HCT116 (cell line): ENCODE measurements around the gene TLE3. TPM values are rescaled to one million over a fixed set of nuclear protein-coding genes. Genes with fewer than 3 reads are reported as not detected.

ENCODE experiments used
- ATAC-seq: fragments of 200-7000 bp; cut with Tn5 transposase; 2 replicates; pipeline ENCODE4 v1.9.1; 2020; ENCODE audit warnings: mild to moderate bottlenecking, moderate library complexity
- BruUV-seq: library from RNA; stranded (reverse); fragments of 400-500 nt; replicated peaks from 2 replicates; lab custom pipeline; 2021; lab: Mats Ljungman, UMichigan
- CTCF ChIA-PET: fragments of 300-600 bp; sonication (Branson Sonifier 250); formaldehyde crosslinking; loops from one replicate; lab custom pipeline; 2021; ENCODE audit warnings: antibody characterized with exemption; lab: Charles Lee
- POLR2A ChIA-PET: fragments of 300-600, 350-600 bp; sonication (Branson Sonifier 250); formaldehyde crosslinking; loops from one replicate; lab custom pipeline; 2021; ENCODE audit warnings: antibody characterized with exemption; lab: Charles Lee
- RAD21 ChIA-PET, 2 experiments: fragments of 300-600 bp; sonication (Branson Sonifier 250); formaldehyde crosslinking; loops; one replicate each; lab custom pipeline; 2023; ENCODE audit warnings: low total read pairs in 2 of 2; ENCODE audit not compliant: uncharacterized antibody in 2 of 2, unreplicated experiment in 2 of 2, low non-redundant PET in 1 of 2; lab: Charles Lee
- DNase-seq: peaks from one replicate; pipeline ENCODE4 v3.0.0-alpha.2; 2010; ENCODE audit warnings: low read depth, low spot score
- H2AFZ ChIP-seq: fragments of 200-600 bp; shearing (Covaris generic), sonication (generic); 2 replicates; pipeline ENCODE4 v1.6.1; 2017; ENCODE audit warnings: low read depth, mixed run types, mixed read lengths, antibody characterized with exemption, low read length; ENCODE audit not compliant: poor library complexity, severe bottlenecking
- H3K27ac ChIP-seq: 2 replicates; pipeline ENCODE4 v1.5.1; 2012; ENCODE audit warnings: low read depth, low read length
- H3K27me3 ChIP-seq: fragments of 200-600 bp; sonication (generic); 2 replicates; pipeline ENCODE4 v1.6.1; 2016; ENCODE audit warnings: mixed run types, low read length, mixed read lengths; ENCODE audit not compliant: insufficient read depth
- H3K36me3 ChIP-seq, 2 experiments: fragments of 200-500 bp in 1 of 2; fragments of 200-600 bp in 1 of 2; sonication (Bioruptor generic) in 1 of 2; sonication (generic) in 1 of 2; 2 replicates each; pipeline versions ENCODE4 v1.5.1 to v1.6.1; 2014 to 2016; ENCODE audit warnings: low read length in 2 of 2, inconsistent platforms in 1 of 2, mixed read lengths in 1 of 2, mixed run types in 1 of 2; ENCODE audit not compliant: insufficient read depth in 2 of 2, control insufficient read depth in 1 of 2
- H3K4me1 ChIP-seq, 2 experiments: fragments of 200-600 bp in 1 of 2; sonication (generic) in 1 of 2; 2 replicates each; pipeline versions ENCODE4 v1.5.1 to v1.6.1; 2012 to 2017; ENCODE audit warnings: low read length in 2 of 2, inconsistent platforms in 1 of 2, mild to moderate bottlenecking in 1 of 2, mixed read lengths in 1 of 2, mixed run types in 1 of 2, moderate library complexity in 1 of 2; ENCODE audit not compliant: insufficient read depth in 2 of 2, control insufficient read depth in 1 of 2
- H3K4me2 ChIP-seq: fragments of 200-600 bp; sonication (generic); 2 replicates; pipeline ENCODE4 v1.6.1; 2017; ENCODE audit warnings: mixed run types, low read length, mixed read lengths
- H3K4me3 ChIP-seq, 2 experiments: fragments of 200-600 bp in 1 of 2; sonication (generic) in 1 of 2; replicated peaks in 1 of 2; 2 replicates each; pipeline ENCODE4 v1.5.1; 2011 to 2016; ENCODE audit warnings: low read length in 2 of 2, control low read depth in 1 of 2, low read depth in 1 of 2, mild to moderate bottlenecking in 1 of 2, mixed read lengths in 1 of 2, mixed run types in 1 of 2
- H3K79me2 ChIP-seq: fragments of 200-600 bp; sonication (generic); 2 replicates; pipeline ENCODE4 v1.6.1; 2017; ENCODE audit warnings: mild to moderate bottlenecking, mixed run types, low read length, moderate library complexity, mixed read lengths; ENCODE audit not compliant: insufficient read depth
- H3K9ac ChIP-seq: fragments of 200-600 bp; sonication (generic); 2 replicates; pipeline ENCODE4 v1.6.1; 2016; ENCODE audit warnings: low read length, mixed read lengths
- H3K9me2 ChIP-seq: fragments of 200-600 bp; sonication (generic), shearing (Covaris generic); 2 replicates; pipeline ENCODE4 v1.6.1; 2017; ENCODE audit warnings: mixed run types, mild to moderate bottlenecking, moderate library complexity; ENCODE audit not compliant: insufficient read depth
- H3K9me3 ChIP-seq, 2 experiments: fragments of 200-500 bp in 1 of 2; fragments of 200-600 bp in 1 of 2; sonication (Bioruptor generic) in 1 of 2; sonication (generic) in 1 of 2; 2 replicates each; pipeline ENCODE4 v1.6.1; 2014 to 2017; ENCODE audit warnings: low read length in 2 of 2, mixed read lengths in 2 of 2, inconsistent platforms in 1 of 2, low read depth in 1 of 2, mild to moderate bottlenecking in 1 of 2, mixed run types in 1 of 2, moderate library complexity in 1 of 2; ENCODE audit not compliant: control insufficient read depth in 1 of 2, insufficient read depth in 1 of 2
- H4K20me1 ChIP-seq: fragments of 200-600 bp; sonication (generic), shearing (Covaris generic); 2 replicates; pipeline ENCODE4 v1.6.1; 2017; ENCODE audit warnings: mixed run types, mild to moderate bottlenecking, moderate library complexity; ENCODE audit not compliant: insufficient read depth
- CBX3 ChIP-seq: IDR thresholded peaks from 2 replicates; pipeline ENCODE4 v1.6.1; 2012; ENCODE audit warnings: low read depth
- CEBPB ChIP-seq: IDR thresholded peaks from 2 replicates; pipeline ENCODE4 v1.6.1; 2012; ENCODE audit warnings: low read depth
- EGR1 ChIP-seq: IDR thresholded peaks from 2 replicates; pipeline ENCODE4 v1.6.1; 2012; ENCODE audit warnings: low read depth
- EZH2 ChIP-seq: fragments of 200-600 bp; sonication (generic); IDR thresholded peaks from 2 replicates; pipeline ENCODE4 v1.6.1; 2017; ENCODE audit warnings: antibody characterized with exemption, mixed run types
- EZH2phosphoT487 ChIP-seq: fragments of 200-600 bp; IDR thresholded peaks from 2 replicates; pipeline ENCODE4 v1.6.1; 2018; ENCODE audit warnings: antibody characterized with exemption, borderline replicate concordance
- FOSL1 ChIP-seq: IDR thresholded peaks from 2 replicates; pipeline ENCODE4 v1.6.1; 2012; ENCODE audit warnings: low read depth
- POLR2A ChIP-seq: IDR thresholded peaks from 2 replicates; pipeline ENCODE4 v1.7.0; 2011; ENCODE audit warnings: borderline replicate concordance; ENCODE audit not compliant: insufficient read depth, insufficient read length; ENCODE audit errors: extremely low read depth
- POLR2AphosphoS5 ChIP-seq: IDR thresholded peaks from 2 replicates; pipeline ENCODE4 v1.6.1; 2011; ENCODE audit warnings: mild to moderate bottlenecking, low read depth, low read length, moderate library complexity
- RAD21 ChIP-seq: IDR thresholded peaks from 2 replicates; pipeline ENCODE4 v1.6.1; 2012; ENCODE audit warnings: low read depth, mild to moderate bottlenecking
- SIN3A ChIP-seq: IDR thresholded peaks from 2 replicates; pipeline ENCODE4 v1.6.1; 2012; ENCODE audit warnings: low read depth
- SP1 ChIP-seq: IDR thresholded peaks from 2 replicates; pipeline ENCODE4 v1.6.1; 2012; ENCODE audit warnings: low read depth
- TCF7L2 ChIP-seq: IDR thresholded peaks from 2 replicates; pipeline ENCODE4 v1.7.0; 2011; ENCODE audit warnings: borderline replicate concordance, inconsistent platforms; ENCODE audit not compliant: insufficient read depth, insufficient read length; ENCODE audit errors: extremely low read depth
- YY1 ChIP-seq: IDR thresholded peaks from 2 replicates; pipeline ENCODE4 v1.6.1; 2011; ENCODE audit warnings: low read length, low read depth, moderate library complexity, mild to moderate bottlenecking; ENCODE audit not compliant: insufficient replicate concordance; ENCODE audit errors: extremely low read depth
- ZFX ChIP-seq: fragments of 450-650 bp; IDR thresholded peaks from 2 replicates; pipeline ENCODE4 v1.6.1; 2017
- ZNF274 ChIP-seq: fragments of 200-500 bp; sonication (Bioruptor generic); IDR thresholded peaks from 2 replicates; pipeline ENCODE4 v1.6.1; 2014; ENCODE audit warnings: mild to moderate bottlenecking, low read depth, low read length, inconsistent platforms
- intact Hi-C: fragments of 100-400 bp; cut with micrococcal nuclease; formaldehyde crosslinking; loops from 2 replicates; pipeline ENCODE4 v1.10.0; 2022
- total RNA-seq: library from RNA; stranded (reverse); gene quantifications from one replicate; pipeline ENCODE4 v1.2.1, GENCODE V29; 2021; ENCODE audit not compliant: unreplicated experiment
- TF ChIP-seq, protein P1 (sequence below): IDR thresholded peaks from 2 replicates; pipeline ENCODE4 v1.6.1; 2012
- TF ChIP-seq, protein P2 (sequence below): IDR thresholded peaks from 2 replicates; pipeline ENCODE4 v1.6.1; 2012
- TF ChIP-seq, protein P3 (sequence below): IDR thresholded peaks from 2 replicates; pipeline ENCODE4 v1.6.1; 2011; ENCODE audit warnings: mild to moderate bottlenecking, low read length, moderate library complexity; ENCODE audit not compliant: insufficient replicate concordance; ENCODE audit errors: extremely low read depth

The TLE3 gene
- total RNA-seq, 1 experiment from 2014 or later = 53.9 TPM

DNA sequence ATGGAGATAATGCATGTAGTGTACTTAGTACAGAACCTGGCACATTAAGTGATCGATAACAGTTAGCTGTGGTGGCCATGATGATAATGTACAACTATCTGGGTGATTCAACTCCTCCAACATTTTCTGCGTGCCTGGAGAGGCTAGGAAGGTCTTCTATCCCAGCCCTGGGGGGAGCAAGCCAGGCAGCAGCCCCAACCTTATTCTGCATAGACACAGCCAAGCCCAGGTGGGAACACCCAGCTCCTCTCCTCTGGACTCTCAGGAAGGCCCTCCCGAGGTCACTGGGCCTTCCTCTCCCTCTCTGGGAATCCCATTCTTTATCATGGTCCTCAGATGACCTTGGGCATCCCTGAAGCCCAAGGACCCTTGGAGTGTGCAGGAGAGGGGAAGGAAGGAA is 5.1 kb upstream of the TLE3 start:
- no TSS peak for BruUV-seq
- Histone ChIP-seq H3K9me3 (no peaks in the 10 kb centered on the region), H3K79me2 (no peaks in the 10 kb centered on the region), H3K4me2 (no peak overlapping the region), H3K27me3 (no peaks in the 10 kb centered on the region), H2AFZ (no peak overlapping the region), H3K36me3 (no peaks in the 10 kb centered on the region), H3K4me1 (peaks cover 22 to 40% of the 10 kb centered on the region in 2 experiments), H3K9me2 (no peaks in the 10 kb centered on the region), H4K20me1 (no peaks in the 10 kb centered on the region), H3K4me3 (no peak overlapping the region), H3K9ac (no peak overlapping the region), H3K27ac (no peak overlapping the region)
- ChIA-PET CTCF (interaction anchor here (2.2 kb wide), 1 partner anchor 8 kb away, joined by 14 read pairs; no protein-coding TSS in a partner anchor), RAD21 (no interaction called here), POLR2A (no interaction called here)
- intact Hi-C loops = loop anchor here (5.0 to 10.0 kb wide), 2 partner anchors 382 to 626 kb away; no protein-coding TSS in a partner anchor
- no peak for DNase-seq
- TF ChIP-seq FOSL1 = no peak
- TF ChIP-seq, protein P1, sequence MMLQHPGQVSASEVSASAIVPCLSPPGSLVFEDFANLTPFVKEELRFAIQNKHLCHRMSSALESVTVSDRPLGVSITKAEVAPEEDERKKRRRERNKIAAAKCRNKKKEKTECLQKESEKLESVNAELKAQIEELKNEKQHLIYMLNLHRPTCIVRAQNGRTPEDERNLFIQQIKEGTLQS = no peak
- no peak for TF ChIP-seq TCF7L2
- no peak for TF ChIP-seq EGR1
- TF ChIP-seq SP1 = no peak
- TF ChIP-seq SIN3A = no peak
- TF ChIP-seq, protein P2, sequence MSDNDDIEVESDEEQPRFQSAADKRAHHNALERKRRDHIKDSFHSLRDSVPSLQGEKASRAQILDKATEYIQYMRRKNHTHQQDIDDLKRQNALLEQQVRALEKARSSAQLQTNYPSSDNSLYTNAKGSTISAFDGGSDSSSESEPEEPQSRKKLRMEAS = no peak
- TF ChIP-seq CBX3 = no peak
- TF ChIP-seq CEBPB = no peak
- no peak for TF ChIP-seq POLR2A
- no peak for TF ChIP-seq POLR2AphosphoS5
- no peak for TF ChIP-seq ZNF274
- no peak for TF ChIP-seq EZH2phosphoT487
- no peak for TF ChIP-seq ZFX
- TF ChIP-seq YY1 = no peak
- no peak for TF ChIP-seq EZH2
- TF ChIP-seq, protein P3, sequence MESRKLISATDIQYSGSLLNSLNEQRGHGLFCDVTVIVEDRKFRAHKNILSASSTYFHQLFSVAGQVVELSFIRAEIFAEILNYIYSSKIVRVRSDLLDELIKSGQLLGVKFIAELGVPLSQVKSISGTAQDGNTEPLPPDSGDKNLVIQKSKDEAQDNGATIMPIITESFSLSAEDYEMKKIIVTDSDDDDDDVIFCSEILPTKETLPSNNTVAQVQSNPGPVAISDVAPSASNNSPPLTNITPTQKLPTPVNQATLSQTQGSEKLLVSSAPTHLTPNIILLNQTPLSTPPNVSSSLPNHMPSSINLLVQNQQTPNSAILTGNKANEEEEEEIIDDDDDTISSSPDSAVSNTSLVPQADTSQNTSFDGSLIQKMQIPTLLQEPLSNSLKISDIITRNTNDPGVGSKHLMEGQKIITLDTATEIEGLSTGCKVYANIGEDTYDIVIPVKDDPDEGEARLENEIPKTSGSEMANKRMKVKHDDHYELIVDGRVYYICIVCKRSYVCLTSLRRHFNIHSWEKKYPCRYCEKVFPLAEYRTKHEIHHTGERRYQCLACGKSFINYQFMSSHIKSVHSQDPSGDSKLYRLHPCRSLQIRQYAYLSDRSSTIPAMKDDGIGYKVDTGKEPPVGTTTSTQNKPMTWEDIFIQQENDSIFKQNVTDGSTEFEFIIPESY = no peak
- TF ChIP-seq RAD21 = no peak
- ATAC-seq = no peak
